OCI-LY1 (cell line): Measurements from ENCODE around the gene CCDC71.

ENCODE experiments used
- CTCF ChIP-seq: fragments of 200-600 bp; sonication (generic), shearing (Covaris generic); IDR thresholded peaks from 2 replicates; pipeline ENCODE4 v1.5.1; 2017; ENCODE audit warnings: mild to moderate bottlenecking, antibody characterized with exemption, low read length, moderate library complexity, mixed read lengths
- EZH2 ChIP-seq: fragments of 200-600 bp; sonication (generic), shearing (Covaris generic); IDR thresholded peaks from 2 replicates; pipeline ENCODE4 v1.8.0; 2017; ENCODE audit warnings: borderline replicate concordance, mixed run types, mild to moderate bottlenecking, antibody characterized with exemption, low read length, moderate library complexity, mixed read lengths

GRCh38 chr3:49133226-49133951 is 32.7 kb downstream of the CCDC71 start:
- TF ChIP-seq CTCF (no peak), EZH2 (no peak)
